NB4 (cell line): ENCODE measurements around the gene PDZD2.

ENCODE experiments used
- DNase-seq: peaks from one replicate; pipeline ENCODE4 v3.0.0; 2010; ENCODE audit warnings: low read depth
- H3K4me3 ChIP-seq: one replicate; pipeline ENCODE4 v1.5.1; 2011; ENCODE audit warnings: mild to moderate bottlenecking, low read depth, low read length, moderate library complexity
- MYC ChIP-seq: IDR thresholded peaks from 2 replicates; pipeline ENCODE4 v1.6.1; 2011; ENCODE audit warnings: low read depth, low read length
- POLR2A ChIP-seq: IDR thresholded peaks from 2 replicates; pipeline ENCODE4 v1.6.1; 2011; ENCODE audit warnings: mild to moderate bottlenecking; ENCODE audit not compliant: insufficient read length; ENCODE audit errors: extremely low read depth
- TF ChIP-seq, protein P1 (sequence below): IDR thresholded peaks from one replicate; pipeline ENCODE4 v1.5.1; 2012; ENCODE audit warnings: low read depth, low read length
- TF ChIP-seq, protein P2 (sequence below): IDR thresholded peaks from 2 replicates; pipeline ENCODE4 v1.6.1; 2011; ENCODE audit warnings: low read depth, low read length

Gene PDZD2

DNA sequence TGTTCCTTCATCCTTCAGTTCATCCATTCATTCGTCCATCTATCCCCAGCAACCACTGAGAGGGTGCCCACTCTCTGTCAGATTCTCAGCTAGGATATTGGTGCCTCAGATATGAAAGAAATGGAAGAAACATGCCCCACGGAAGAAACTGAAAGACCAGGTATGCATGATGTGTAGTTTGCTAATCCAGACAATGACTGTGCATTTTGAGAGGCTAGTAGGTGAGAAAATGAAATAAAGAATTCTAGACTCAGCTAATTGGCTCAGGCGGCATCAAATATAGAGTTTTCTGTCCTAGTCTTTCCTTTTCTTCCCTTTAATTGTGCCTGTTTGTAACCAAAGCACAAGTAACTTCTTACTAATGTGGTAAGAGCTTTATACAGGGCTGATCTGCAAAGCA lies 104.7 kb downstream of the PDZD2 start:
- no peak for DNase-seq
- no peak overlapping the region for H3K4me3 ChIP-seq
- TF ChIP-seq, protein P1, sequence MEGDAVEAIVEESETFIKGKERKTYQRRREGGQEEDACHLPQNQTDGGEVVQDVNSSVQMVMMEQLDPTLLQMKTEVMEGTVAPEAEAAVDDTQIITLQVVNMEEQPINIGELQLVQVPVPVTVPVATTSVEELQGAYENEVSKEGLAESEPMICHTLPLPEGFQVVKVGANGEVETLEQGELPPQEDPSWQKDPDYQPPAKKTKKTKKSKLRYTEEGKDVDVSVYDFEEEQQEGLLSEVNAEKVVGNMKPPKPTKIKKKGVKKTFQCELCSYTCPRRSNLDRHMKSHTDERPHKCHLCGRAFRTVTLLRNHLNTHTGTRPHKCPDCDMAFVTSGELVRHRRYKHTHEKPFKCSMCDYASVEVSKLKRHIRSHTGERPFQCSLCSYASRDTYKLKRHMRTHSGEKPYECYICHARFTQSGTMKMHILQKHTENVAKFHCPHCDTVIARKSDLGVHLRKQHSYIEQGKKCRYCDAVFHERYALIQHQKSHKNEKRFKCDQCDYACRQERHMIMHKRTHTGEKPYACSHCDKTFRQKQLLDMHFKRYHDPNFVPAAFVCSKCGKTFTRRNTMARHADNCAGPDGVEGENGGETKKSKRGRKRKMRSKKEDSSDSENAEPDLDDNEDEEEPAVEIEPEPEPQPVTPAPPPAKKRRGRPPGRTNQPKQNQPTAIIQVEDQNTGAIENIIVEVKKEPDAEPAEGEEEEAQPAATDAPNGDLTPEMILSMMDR, result no peak
- TF ChIP-seq POLR2A (no peak), MYC (no peak)
- TF ChIP-seq, protein P2, sequence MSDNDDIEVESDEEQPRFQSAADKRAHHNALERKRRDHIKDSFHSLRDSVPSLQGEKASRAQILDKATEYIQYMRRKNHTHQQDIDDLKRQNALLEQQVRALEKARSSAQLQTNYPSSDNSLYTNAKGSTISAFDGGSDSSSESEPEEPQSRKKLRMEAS, result no peak

DNA sequence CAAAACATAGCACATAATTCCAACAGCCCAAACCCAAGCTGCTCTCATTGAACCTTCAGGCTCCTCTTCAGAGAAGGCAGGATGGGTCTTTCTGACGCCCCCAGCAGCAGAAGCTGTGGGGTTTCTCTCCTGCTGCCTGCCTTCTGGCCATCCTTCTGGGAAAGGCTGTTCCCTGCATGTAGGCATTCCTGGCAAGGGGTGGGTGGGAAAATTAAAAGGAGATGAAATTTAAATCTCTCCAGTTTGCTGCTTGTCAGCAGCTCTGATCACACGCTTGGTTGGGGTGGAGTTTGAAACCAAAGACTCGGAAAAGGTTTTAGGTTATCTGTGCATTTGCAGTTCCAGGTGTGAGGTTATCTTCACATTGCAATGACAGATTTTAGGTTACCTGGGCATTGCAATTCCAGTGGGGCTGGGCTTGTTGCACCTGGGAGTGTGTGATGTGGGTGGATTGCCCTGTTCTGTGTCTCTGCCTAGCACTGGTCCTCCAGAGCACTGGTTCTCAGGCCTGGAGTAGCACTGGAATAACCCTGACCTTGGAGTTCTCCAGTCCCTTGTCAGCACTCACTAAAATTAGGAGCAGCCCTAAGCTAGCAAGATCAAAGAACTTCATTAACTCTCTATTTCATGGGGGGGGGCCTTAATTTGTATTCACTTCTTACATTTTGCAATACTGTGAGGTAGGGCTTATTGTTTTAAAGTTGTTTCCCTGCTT lies 109.7 kb downstream of the PDZD2 start:
- no peak for DNase-seq
- no peak overlapping the region for H3K4me3 ChIP-seq
- TF ChIP-seq, protein P2, result no peak
- no peak for TF ChIP-seq MYC
- TF ChIP-seq POLR2A, result no peak
- TF ChIP-seq, protein P1, result no peak

DNA sequence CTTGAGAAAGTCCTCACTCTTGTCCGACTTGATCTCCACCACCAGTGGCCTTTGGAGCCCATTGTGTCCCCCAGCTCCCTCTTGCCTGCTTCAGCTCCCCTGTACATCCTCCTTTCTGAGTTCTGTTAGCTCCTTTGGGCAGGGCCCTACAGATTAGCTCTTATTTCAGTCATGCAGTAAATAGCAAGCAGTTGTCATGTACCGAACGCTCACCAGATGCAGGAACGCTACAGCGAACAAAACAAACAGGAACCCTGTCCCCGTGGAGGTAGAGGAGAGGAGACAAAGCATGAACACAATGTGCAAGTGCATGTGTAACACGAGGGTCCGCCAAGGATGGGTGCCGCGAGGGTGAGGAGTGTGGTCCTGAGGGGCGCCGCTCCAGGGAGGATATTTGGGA lies 111.3 kb downstream of the PDZD2 start:
- no peak for DNase-seq
- H3K4me3 ChIP-seq, result no peak overlapping the region
- TF ChIP-seq, protein P2, result no peak
- TF ChIP-seq, protein P1, result no peak
- no peak for TF ChIP-seq MYC
- TF ChIP-seq POLR2A, result no peak

DNA sequence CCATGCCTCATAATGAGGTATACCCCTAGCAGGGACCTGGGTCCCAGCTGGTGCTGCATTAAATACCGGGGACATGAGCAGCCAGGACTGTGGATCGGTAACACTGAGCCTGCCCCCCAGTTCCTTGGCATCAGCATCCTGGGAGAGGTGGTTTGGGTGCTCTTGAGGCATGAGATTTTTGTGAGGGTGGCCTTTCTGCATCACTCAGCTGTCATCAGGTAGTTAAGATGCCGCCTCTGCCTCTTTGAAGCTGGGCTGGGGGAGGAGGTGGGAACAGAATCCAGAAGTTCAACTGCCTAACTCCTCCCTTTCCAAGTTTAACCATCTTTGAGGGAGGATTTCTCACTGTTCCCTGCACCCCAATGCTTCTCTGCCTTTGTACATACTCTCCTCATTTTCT lies 112.7 kb downstream of the PDZD2 start:
- no peak for DNase-seq
- H3K4me3 ChIP-seq, result no peak overlapping the region
- TF ChIP-seq POLR2A (no peak), MYC (no peak)
- TF ChIP-seq, protein P1, result no peak
- TF ChIP-seq, protein P2, result no peak

DNA sequence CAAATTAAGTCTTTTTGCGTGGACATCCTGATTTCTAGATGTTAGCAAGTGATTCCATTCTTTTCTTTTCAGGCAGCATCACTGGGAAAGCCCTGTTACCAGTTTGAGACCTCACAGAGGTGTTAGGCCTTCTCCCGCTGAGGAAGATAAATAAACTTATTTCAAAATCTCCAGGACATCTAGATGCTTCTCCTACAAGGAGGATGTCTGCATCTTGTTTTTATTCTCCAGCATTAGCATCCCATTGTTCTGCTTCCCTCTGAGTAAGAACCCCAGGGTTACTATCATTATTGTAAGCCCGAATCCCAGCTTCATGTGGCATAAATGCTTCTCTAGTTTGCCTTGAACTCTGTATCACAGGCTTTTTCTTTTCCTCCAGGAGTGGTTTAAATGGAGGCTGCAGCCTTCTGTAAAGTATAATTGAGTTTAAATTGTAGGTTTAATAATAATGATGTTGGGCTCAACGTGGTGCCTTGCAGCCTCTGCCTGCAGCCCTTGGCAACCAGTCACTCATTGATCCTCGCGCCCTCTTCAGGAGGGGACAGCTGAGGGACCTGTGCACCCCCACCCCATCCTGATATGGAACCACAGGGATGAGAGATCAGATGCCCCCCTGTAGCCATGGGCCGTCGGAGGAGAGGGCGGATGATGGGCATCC lies 114.9 kb downstream of the PDZD2 start:
- DNase-seq, result no peak
- H3K4me3 ChIP-seq, result no peak overlapping the region
- TF ChIP-seq MYC, result no peak
- TF ChIP-seq, protein P1, result no peak
- TF ChIP-seq, protein P2, result no peak
- no peak for TF ChIP-seq POLR2A
